K562 (cell line): Measurements from ENCODE around the gene NOSIP. TPM values are rescaled to one million over a fixed set of nuclear protein-coding genes. Genes with fewer than 3 reads are reported as not detected.
A peak's percentile ranks its signal among the peaks of the same experiment; 100 is the strongest.

Experiments
- ATAC-seq: fragments of 200-7000 bp; cut with Tn5 transposase; 3 replicates; pipeline ENCODE4 v1.9.1; 2020; ENCODE audit warnings: moderate library complexity
- BruUV-seq: library from RNA; stranded (reverse); fragments of 400-500 nt; replicated peaks from 2 replicates; lab custom pipeline; 2021; lab: Mats Ljungman, UMichigan
- CTCF ChIA-PET: fragments of 300-600 bp; formaldehyde crosslinking; extraction: SDS; loops from one replicate; lab custom pipeline; 2021; ENCODE audit warnings: low intra/inter-chr PET ratio; lab: Yijun Ruan, JAX
- POLR2A ChIA-PET: fragments of 300-600, 350-650 bp; sonication (Branson Sonifier 250); formaldehyde crosslinking; extraction: SDS; loops from one replicate; lab custom pipeline; 2021; ENCODE audit warnings: antibody characterized with exemption, inconsistent platforms; lab: Yijun Ruan, JAX
- DNase-seq, 4 experiments: peaks; one replicate each; pipeline versions ENCODE4 v3.0.0 to v3.0.0-alpha.2; 2011 to 2018; ENCODE audit warnings: low spot score in 3 of 4, mixed read lengths in 3 of 4; ENCODE audit errors: extremely low read depth in 1 of 4
- FAIRE-seq: peaks from 2 replicates; lab custom pipeline; 2011; peaks lifted over from hg19 to GRCh38; lab: Jason Lieb, UNC
- H2AFZ ChIP-seq: 2 replicates; pipeline ENCODE4 v1.6.0; 2011; ENCODE audit warnings: low read depth, low read length, control low read depth, inconsistent platforms
- H3K27ac ChIP-seq: fragments of 200-600 bp; 3 replicates; pipeline ENCODE4 v1.8.0; 2011; ENCODE audit warnings: low read depth, mild to moderate bottlenecking, control low read depth, inconsistent platforms, low read length, moderate library complexity, mixed read lengths; ENCODE audit errors: extremely low read depth
- H3K27me3 ChIP-seq, 2 experiments: fragments of 300-600 bp in 1 of 2; 2 replicates in 1 of 2; 3 replicates in 1 of 2; pipeline versions ENCODE4 v1.6.0 to v1.8.0; 2011; ENCODE audit warnings: inconsistent platforms in 2 of 2, low read length in 2 of 2, mild to moderate bottlenecking in 1 of 2, mixed read lengths in 1 of 2, moderate library complexity in 1 of 2; ENCODE audit not compliant: control insufficient read depth in 2 of 2, insufficient read depth in 2 of 2
- H3K36me3 ChIP-seq: fragments of 300-600 bp; 3 replicates; pipeline ENCODE4 v1.8.0; 2011; ENCODE audit warnings: mild to moderate bottlenecking, low read length, inconsistent platforms; ENCODE audit not compliant: control insufficient read depth, insufficient read depth
- H3K4me1 ChIP-seq, 2 experiments: fragments of 200-600 bp in 1 of 2; replicated peaks in 1 of 2; 2 replicates in 1 of 2; 3 replicates in 1 of 2; pipeline versions ENCODE4 v1.5.1 to v1.8.0; 2011; ENCODE audit warnings: inconsistent platforms in 2 of 2, low read length in 2 of 2, mild to moderate bottlenecking in 1 of 2, mixed read lengths in 1 of 2, moderate library complexity in 1 of 2; ENCODE audit not compliant: control insufficient read depth in 2 of 2, insufficient read depth in 2 of 2
- H3K4me2 ChIP-seq: 2 replicates; pipeline ENCODE4 v1.6.1; 2011; ENCODE audit warnings: low read length, control low read depth, inconsistent platforms, mixed read lengths; ENCODE audit not compliant: insufficient read depth
- H3K4me3 ChIP-seq: fragments of 200-600 bp; sonication (generic), shearing (Covaris generic); 2 replicates; pipeline ENCODE4 v1.5.1; 2016; ENCODE audit warnings: control low read depth, inconsistent platforms
- H3K79me2 ChIP-seq: fragments of 200-600 bp; 3 replicates; pipeline ENCODE4 v1.8.0; 2011; ENCODE audit warnings: low read length, inconsistent platforms; ENCODE audit not compliant: control insufficient read depth, insufficient read depth
- H3K9ac ChIP-seq, 2 experiments: 2 replicates each; pipeline versions ENCODE4 v1.6.0 to v1.6.1; 2011; ENCODE audit warnings: low read depth in 2 of 2, low read length in 2 of 2, control low read depth in 1 of 2, inconsistent platforms in 1 of 2, mild to moderate bottlenecking in 1 of 2, mixed read lengths in 1 of 2; ENCODE audit not compliant: insufficient read depth in 1 of 2
- H3K9me1 ChIP-seq: one replicate; pipeline ENCODE4 v1.6.0; 2011; ENCODE audit warnings: inconsistent platforms, mild to moderate bottlenecking, low read length, moderate library complexity; ENCODE audit not compliant: control insufficient read depth, insufficient read depth
- H3K9me3 ChIP-seq: replicated peaks from 2 replicates; pipeline ENCODE4 v1.5.1; 2011; ENCODE audit warnings: low read depth, low read length, inconsistent platforms; ENCODE audit not compliant: control insufficient read depth, insufficient read depth
- H4K20me1 ChIP-seq: replicated peaks from 2 replicates; pipeline ENCODE4 v1.6.1; 2011; ENCODE audit warnings: low read length, inconsistent platforms, mixed read lengths; ENCODE audit not compliant: control insufficient read depth, insufficient read depth
- CXXC5 ChIP-seq: fragments of 250-450 bp; sonication (Bioruptor Pico); IDR thresholded peaks from 2 replicates; pipeline ENCODE4 v1.8.0; 2022; ENCODE audit warnings: inconsistent platforms, mild to moderate bottlenecking, moderate library complexity
- DDX20 ChIP-seq: fragments of 450-650 bp; IDR thresholded peaks from 2 replicates; pipeline ENCODE4 v1.6.1; 2016; ENCODE audit warnings: missing genetic modification characterization, low read depth, mild to moderate bottlenecking, missing compliant biosample characterization, moderate library complexity
- ELF4 ChIP-seq: fragments of 450-650 bp; formaldehyde crosslinking; IDR thresholded peaks from 2 replicates; pipeline ENCODE4 v1.4.0; 2022; ENCODE audit warnings: missing genetic modification characterization
- HNRNPK ChIP-seq: fragments of 200-400 bp; formaldehyde crosslinking; IDR thresholded peaks from one replicate; pipeline ENCODE4 v1.6.1; 2018; ENCODE audit warnings: mild to moderate bottlenecking, low read depth, low read length; ENCODE audit not compliant: poor library complexity, severe bottlenecking
- NFXL1 ChIP-seq: fragments of 450-650 bp; formaldehyde crosslinking; IDR thresholded peaks from 2 replicates; pipeline ENCODE4 v1.4.0; 2021; ENCODE audit warnings: mild to moderate bottlenecking
- PCBP2 ChIP-seq: fragments of 200-400 bp; formaldehyde crosslinking; IDR thresholded peaks from 2 replicates; pipeline ENCODE4 v1.6.1; 2018; ENCODE audit warnings: low read length, low read depth, mild to moderate bottlenecking, moderate library complexity; ENCODE audit not compliant: poor library complexity, severe bottlenecking
- PYGO2 ChIP-seq: fragments of 450-650 bp; IDR thresholded peaks from 2 replicates; pipeline ENCODE4 v1.6.1; 2016; ENCODE audit warnings: mild to moderate bottlenecking, missing genetic modification characterization, moderate library complexity, missing compliant biosample characterization
- SNRNP70 ChIP-seq: fragments of 200-400 bp; formaldehyde crosslinking; optimal IDR thresholded peaks from 2 replicates; pipeline ENCODE3; 2017; ENCODE audit warnings: low read depth, low read length
- TBL1XR1 ChIP-seq, 2 experiments: IDR thresholded peaks; 2 replicates each; pipeline ENCODE4 v1.6.1; 2012; ENCODE audit warnings: improper control_type of control experiment in 2 of 2, low read length in 2 of 2, mild to moderate bottlenecking in 1 of 2
- TCFL5 ChIP-seq: fragments of 250-450 bp; sonication (Bioruptor Pico); conservative IDR thresholded peaks from 2 replicates; pipeline ENCODE4 v1.6.1; 2021; ENCODE audit warnings: mild to moderate bottlenecking, moderate library complexity, matching md5 sums
- ZNF140 ChIP-seq: fragments of 250-450 bp; sonication (Bioruptor Pico); IDR thresholded peaks from 2 replicates; pipeline ENCODE4 v1.8.0; 2021; ENCODE audit warnings: moderate library complexity, mild to moderate bottlenecking, inconsistent platforms
- ZNF764 ChIP-seq: fragments of 250-450 bp; sonication (Bioruptor Pico); IDR thresholded peaks from 2 replicates; pipeline ENCODE4 v1.4.0; 2020; ENCODE audit warnings: low read depth, mild to moderate bottlenecking, moderate library complexity
- WGBS: fragments of 100-300 bp; shearing (Covaris generic); methylation state at CpG from one replicate; pipeline ENCODE4 v1.1.6; 2016; ENCODE audit warnings: low coverage, mixed read lengths; ENCODE audit not compliant: insufficient coverage; ENCODE audit errors: missing lambda C conversion rate; 5-methylcytosine and 5-hydroxymethylcytosine counted together
- in situ Hi-C: fragments of 300-500 bp; cut with MboI; formaldehyde crosslinking; loops from 4 replicates; pipeline ENCODE4 v1.15.0; 2018; ENCODE audit warnings: inconsistent platforms, mixed read lengths
- intact Hi-C: fragments of 100-400 bp; cut with micrococcal nuclease; formaldehyde crosslinking; loops from 2 replicates; pipeline ENCODE4 v1.14.2; 2022
- polyA plus RNA-seq, 8 experiments: library from polyadenylated mRNA; depleted of rRNA in 4 of 8; stranded (reverse) in 5 of 8; unstranded in 3 of 8; fragments of >200 nt; fragmentation: Nextera tagmentation in 2 of 8; fragmentation: Illumina TruSeq in 1 of 8; extraction: Ambion mirVana in 2 of 8; extraction: Trizol in 1 of 8; gene quantifications; 2 replicates each; pipeline versions ENCODE4 v1.2.1 to v1.2.3, GENCODE V29; 2011 to 2014; ENCODE audit warnings: inconsistent platforms in 1 of 8, missing spikeins in 1 of 8
- total RNA-seq, 7 experiments: library from RNA; depleted of rRNA in 6 of 7; stranded (reverse); fragments of >200 nt in 6 of 7; fragmentation: Illumina TruSeq in 2 of 7; extraction: Trizol in 2 of 7; gene quantifications; 2 replicates each; pipeline versions ENCODE4 v1.2.1 to v1.2.3, GENCODE V29; 2011 to 2021; ENCODE audit warnings: low replicate concordance in 1 of 7
- TF ChIP-seq, protein P1 (sequence below): fragments of 250-450 bp; sonication (Bioruptor Pico); IDR thresholded peaks from 2 replicates; pipeline ENCODE4 v1.8.0; 2021; ENCODE audit warnings: moderate library complexity, mild to moderate bottlenecking, inconsistent platforms

NOSIP gene
- total and polyA plus RNA-seq, 9 of the 15 experiments (the other 6 are each of a cell fraction or from before 2014, with no cell fraction given), result 14.4 to 153 (median 79.9) TPM

DNA sequence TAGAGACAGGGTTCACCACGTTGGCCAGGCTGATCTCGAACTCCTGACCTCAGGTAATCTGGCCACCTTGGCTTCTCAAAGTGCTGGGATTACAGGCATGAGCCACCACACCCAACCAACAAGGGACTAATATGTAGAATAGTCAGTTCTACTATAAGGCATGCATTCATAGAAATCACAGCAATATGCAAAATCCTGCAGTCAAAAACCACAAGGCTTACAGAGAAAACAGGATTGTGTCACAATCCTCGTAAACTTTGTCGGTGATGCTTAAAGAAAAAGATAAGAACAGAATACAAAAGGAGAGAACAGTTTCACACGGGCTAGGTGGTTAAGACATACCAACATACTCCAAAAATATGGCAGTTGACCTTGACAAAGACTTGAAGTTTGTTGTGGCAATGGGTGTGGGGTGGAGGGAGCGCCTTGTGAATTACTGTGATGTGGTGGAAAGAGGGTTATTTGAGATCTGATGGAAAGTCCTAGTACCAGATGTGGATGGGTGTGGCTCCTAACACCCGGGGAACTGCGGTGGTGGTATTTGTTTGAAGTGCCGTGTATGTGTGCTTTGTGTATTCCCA lies 12.4 kb downstream of the NOSIP start:
- no peaks in the 10 kb centered on the region for H3K27me3 ChIP-seq
- 0 out of 3 replicates have a peak overlapping the region, but pooled peaks have one; percentile 30 for H3K27ac ChIP-seq
- no peak overlapping the region for H3K9ac ChIP-seq
- no peak overlapping the region for H3K4me2 ChIP-seq
- no peaks in the 10 kb centered on the region for H3K9me3 ChIP-seq
- peaks cover 17 to 21% of the 10 kb centered on the region in 2 experiments for H3K4me1 ChIP-seq
- FAIRE-seq, result no peak
- no TSS peak for BruUV-seq
- H3K36me3 ChIP-seq, result peaks cover 16% of the 10 kb centered on the region
- peak in 3 of 4 experiments; percentile 28 to 50 (median 36) for DNase-seq
- ChIA-PET CTCF (interaction anchor here (0.6 kb wide), 1 partner anchor 184 kb away, joined by 3 read pairs; no protein-coding TSS in a partner anchor), POLR2A (interaction anchor here (0.7 kb wide), 2 partner anchors 9 to 120 kb away, joined by 3 to 4 read pairs; no protein-coding TSS in a partner anchor)
- H2AFZ ChIP-seq, result no peak overlapping the region
- peaks cover 3% of the 10 kb centered on the region; the same call in 1 of the 2 replicates for H4K20me1 ChIP-seq
- H3K4me3 ChIP-seq, result no peak overlapping the region
- H3K79me2 ChIP-seq, result peaks cover 53% of the 10 kb centered on the region
- in situ Hi-C loops, result loop anchor here (5.0 kb wide), 1 partner anchor 61 kb away; no protein-coding TSS in a partner anchor
- intact Hi-C loops, result no loop called here
- ATAC-seq, result no peak
- H3K9me1 ChIP-seq, result peaks cover 3% of the 10 kb centered on the region
- WGBS, result 49% methylated on average over 9 of the region's 9 CpGs
- TF ChIP-seq ELF4 (CRISPR knock-in tag) (no peak), ZNF140 (CRISPR knock-in tag) (no peak), CXXC5 (CRISPR knock-in tag) (no peak), HNRNPK (no peak), NFXL1 (no peak), TCFL5 (no peak), DDX20 (tag) (no peak), TBL1XR1 (IDR thresholded peaks at IDR 0.05; ENCODE audit: low read length in 2 of 2) (no peak), PCBP2 (no peak), SNRNP70 (no peak), PYGO2 (tag) (no peak), ZNF764 (no peak)
- TF ChIP-seq, protein P1, sequence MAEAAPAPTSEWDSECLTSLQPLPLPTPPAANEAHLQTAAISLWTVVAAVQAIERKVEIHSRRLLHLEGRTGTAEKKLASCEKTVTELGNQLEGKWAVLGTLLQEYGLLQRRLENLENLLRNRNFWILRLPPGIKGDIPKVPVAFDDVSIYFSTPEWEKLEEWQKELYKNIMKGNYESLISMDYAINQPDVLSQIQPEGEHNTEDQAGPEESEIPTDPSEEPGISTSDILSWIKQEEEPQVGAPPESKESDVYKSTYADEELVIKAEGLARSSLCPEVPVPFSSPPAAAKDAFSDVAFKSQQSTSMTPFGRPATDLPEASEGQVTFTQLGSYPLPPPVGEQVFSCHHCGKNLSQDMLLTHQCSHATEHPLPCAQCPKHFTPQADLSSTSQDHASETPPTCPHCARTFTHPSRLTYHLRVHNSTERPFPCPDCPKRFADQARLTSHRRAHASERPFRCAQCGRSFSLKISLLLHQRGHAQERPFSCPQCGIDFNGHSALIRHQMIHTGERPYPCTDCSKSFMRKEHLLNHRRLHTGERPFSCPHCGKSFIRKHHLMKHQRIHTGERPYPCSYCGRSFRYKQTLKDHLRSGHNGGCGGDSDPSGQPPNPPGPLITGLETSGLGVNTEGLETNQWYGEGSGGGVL (CRISPR knock-in tag), result no peak
